HG02763 (cell line): Measurements from ENCODE around the gene KCNQ5.
"Not testable (repeated sequence)": the region's sequence is repeated elsewhere in the genome, so short reads cannot be mapped to it uniquely, and the experiment has no call there.

ENCODE experiments used
- ATAC-seq: cut with Tn5 transposase; IDR thresholded peaks from one replicate; pipeline ENCODE4 v1.9.1; 2021; ENCODE audit warnings: mild to moderate bottlenecking, moderate library complexity; ENCODE audit not compliant: unreplicated experiment

Gene KCNQ5

DNA sequence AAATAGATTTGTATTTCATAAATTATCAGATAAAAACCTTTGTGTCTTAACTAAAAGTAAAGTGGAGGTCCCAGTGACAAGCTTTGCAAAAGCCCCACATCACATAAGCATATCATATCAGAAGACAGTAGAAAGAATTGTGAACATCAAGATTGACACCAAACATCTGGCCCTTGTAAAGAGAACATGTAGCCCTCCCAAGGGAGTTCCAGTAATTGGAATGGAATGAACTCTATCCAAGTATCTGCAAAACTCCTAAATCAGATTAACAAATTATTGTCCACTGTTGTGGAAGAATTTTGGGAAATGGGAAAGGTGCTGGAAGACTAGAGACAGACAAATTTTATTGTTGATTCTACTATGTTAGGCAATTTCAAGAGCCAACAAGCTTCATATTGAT lies 268.8 kb downstream of the KCNQ5 start:
- ATAC-seq = no peak

GRCh38 chr6:72892901-72893300 lies 271.0 kb downstream of the KCNQ5 start:
- no peak for ATAC-seq

- ATAC-seq = no peak
Observed at GRCh38 chr6:72894091-72894490, 272.2 kb downstream of the KCNQ5 start.

GRCh38 chr6:72898313-72898712 lies 276.4 kb downstream of the KCNQ5 start:
- ATAC-seq = not testable (repeated sequence)

DNA sequence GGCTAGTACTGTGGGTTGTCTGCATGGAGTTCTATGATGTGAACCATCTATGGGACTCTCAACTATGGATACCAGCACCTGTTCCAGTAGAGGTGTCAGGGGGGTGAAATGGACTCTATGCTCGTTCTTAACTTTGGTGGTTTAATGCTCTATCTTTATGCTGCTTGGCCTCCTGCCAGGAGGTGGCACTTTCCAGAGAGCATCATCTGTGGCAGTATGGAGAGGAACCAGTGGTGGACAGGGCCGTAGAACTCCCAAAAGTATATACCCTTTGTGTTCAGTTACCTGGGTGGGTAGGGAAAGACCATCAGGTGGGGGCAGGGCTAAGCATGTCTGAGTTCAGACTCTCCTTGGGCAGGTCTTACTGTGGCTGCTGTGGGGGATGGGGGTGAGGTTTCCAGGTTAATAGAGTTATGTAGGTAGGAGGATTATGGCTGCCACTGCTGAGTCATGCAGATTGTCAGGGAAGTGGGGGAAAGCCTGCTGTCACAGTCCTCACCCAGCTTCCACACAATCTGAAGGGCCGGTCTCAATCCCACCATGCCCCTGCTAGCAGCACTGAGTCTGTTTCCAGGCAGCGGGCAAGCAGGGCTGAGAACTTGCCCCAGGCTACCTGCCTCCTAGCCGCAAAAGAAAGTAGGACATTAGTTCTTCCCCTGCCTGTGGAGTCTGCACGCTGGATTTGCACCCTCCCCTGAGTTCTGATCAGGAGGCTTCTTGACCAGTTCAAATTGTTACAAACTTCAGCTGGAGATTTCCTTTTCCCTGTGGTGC lies 284.0 kb downstream of the KCNQ5 start:
- no peak for ATAC-seq

DNA sequence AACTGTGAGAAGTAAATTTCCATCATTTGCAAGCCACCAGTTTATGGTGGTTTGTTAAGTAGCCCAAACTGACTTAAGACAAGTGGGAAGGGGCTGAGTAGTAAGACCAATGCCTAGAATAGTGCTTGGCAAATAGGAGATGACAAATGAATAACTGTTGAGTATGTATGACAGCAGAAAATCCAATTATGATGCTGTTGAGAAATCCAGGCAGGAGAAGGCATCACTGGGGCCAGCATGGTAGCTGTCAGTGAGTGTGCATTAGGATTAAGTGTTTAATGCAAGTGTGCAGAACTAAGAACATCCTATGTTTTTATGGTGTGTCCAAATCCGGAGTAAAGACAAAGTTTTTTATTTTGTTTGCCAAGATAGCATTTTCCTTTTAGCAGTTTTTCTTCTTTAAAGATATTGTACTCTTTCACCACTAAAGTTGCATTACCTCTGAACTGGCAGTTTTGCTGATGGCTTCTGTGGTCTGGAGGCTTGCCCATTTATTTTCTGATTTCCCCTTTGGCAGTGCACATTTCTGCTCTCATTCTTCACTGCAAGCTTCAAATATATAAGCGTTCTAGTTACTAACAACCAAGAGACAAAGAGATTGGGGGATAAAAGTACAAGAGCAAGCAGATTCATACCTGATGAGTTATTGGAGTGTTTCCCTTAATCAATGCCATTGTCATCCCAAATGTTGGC lies 289.7 kb downstream of the KCNQ5 start:
- ATAC-seq = no peak

GRCh38 chr6:72913797-72914196 lies 291.9 kb downstream of the KCNQ5 start:
- no peak for ATAC-seq

- ATAC-seq = no peak
Observed at GRCh38 chr6:72916298-72916697, 294.4 kb downstream of the KCNQ5 start.

GRCh38 chr6:72916906-72917305 lies 295.0 kb downstream of the KCNQ5 start:
- no peak for ATAC-seq

- no peak for ATAC-seq
Observed at GRCh38 chr6:72922401-72922800, 300.5 kb downstream of the KCNQ5 start.

GRCh38 chr6:72925136-72925535 lies 303.3 kb downstream of the KCNQ5 start:
- ATAC-seq = no peak

GRCh38 chr6:72930556-72931132 lies 308.8 kb downstream of the KCNQ5 start:
- no peak for ATAC-seq

GRCh38 chr6:72931325-72931887 lies 309.5 kb downstream of the KCNQ5 start:
- ATAC-seq = no peak

DNA sequence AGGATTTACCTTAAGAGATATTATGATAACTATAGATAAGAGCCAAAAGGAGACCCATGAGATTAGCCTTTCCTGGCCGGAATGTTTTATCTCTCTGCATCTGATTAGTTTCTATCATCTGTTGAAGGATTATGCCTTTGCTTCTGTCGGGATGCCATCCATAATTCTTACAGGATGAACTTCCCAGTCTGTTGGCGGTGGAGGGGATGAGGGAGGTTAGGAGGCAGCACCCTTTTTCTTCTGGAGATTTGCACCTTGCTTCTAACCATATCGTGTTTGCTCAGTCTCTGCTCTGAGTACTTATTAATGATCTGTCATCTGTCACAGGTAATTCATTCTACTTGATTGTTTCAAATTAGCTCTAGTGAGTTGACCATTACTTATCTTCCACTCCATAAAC lies 311.4 kb downstream of the KCNQ5 start:
- no peak for ATAC-seq

DNA sequence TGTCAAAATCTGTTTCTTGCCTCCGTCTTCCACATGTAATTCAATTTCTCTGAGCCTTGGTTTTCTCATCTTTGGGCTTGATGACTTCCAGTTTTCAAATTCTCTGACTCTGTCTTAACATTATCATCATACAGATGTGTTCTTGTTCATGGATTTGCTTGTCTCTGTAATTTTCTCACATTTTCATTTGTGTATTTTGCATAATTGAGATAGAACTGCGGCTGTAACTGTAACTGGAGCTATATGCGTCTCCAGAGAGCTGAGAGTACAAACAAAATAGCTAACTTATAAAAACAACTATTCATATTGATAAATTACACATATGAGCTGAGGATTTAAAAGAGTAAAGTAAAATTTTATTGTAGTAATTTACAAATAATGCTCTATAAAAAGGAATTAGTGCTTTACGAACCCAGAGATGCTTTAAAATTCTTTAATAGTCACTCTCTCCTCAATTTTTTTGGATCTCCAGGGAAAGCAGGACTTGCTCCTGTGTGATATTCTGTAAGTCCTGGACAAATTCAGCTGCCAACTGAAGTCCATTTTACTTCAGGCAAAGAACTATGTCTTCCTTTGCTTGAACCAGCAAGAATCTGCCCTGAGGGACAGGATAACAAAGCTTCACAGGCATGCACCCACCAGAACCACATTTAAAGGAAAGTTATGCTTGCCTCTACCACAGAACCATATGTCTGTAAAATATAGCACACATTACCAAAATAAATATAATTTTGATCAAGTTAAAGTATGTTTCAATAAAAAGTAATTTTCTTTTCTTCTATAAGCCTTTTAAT lies 315.1 kb downstream of the KCNQ5 start:
- ATAC-seq = no peak

GRCh38 chr6:72938104-72938503 lies 316.2 kb downstream of the KCNQ5 start:
- no peak for ATAC-seq

GRCh38 chr6:72939004-72939403 lies 317.1 kb downstream of the KCNQ5 start:
- no peak for ATAC-seq

- no peak for ATAC-seq
Observed at GRCh38 chr6:72940265-72940664, 318.4 kb downstream of the KCNQ5 start.

GRCh38 chr6:72941263-72941662 lies 319.4 kb downstream of the KCNQ5 start:
- ATAC-seq = no peak

GRCh38 chr6:72941751-72942150 lies 319.9 kb downstream of the KCNQ5 start:
- ATAC-seq = no peak

GRCh38 chr6:72943699-72944098 lies 321.8 kb downstream of the KCNQ5 start:
- no peak for ATAC-seq
